Peyer's patch (tissue), 4 donors: Measurements from ENCODE around the gene ACOT7.

Experiments
- POLR2A ChIP-seq, 2 donors: fragments of 450-650 bp; IDR thresholded peaks; one replicate each; pipeline ENCODE4 v1.5.1; 2017; ENCODE audit warnings: antibody characterized with exemption in 2 of 2, mild to moderate bottlenecking in 2 of 2, moderate library complexity in 2 of 2
- TF ChIP-seq, protein P1 (sequence below), 6 experiments: fragments of 450-650 bp in 4 of 6; fragments of 200-600 bp in 2 of 6; sonication (generic) in 1 of 6; IDR thresholded peaks; one replicate each; pipeline ENCODE4 v1.5.1; 2017 to 2019; ENCODE audit warnings: antibody characterized with exemption in 6 of 6, mild to moderate bottlenecking in 3 of 6, moderate library complexity in 1 of 6

DNA sequence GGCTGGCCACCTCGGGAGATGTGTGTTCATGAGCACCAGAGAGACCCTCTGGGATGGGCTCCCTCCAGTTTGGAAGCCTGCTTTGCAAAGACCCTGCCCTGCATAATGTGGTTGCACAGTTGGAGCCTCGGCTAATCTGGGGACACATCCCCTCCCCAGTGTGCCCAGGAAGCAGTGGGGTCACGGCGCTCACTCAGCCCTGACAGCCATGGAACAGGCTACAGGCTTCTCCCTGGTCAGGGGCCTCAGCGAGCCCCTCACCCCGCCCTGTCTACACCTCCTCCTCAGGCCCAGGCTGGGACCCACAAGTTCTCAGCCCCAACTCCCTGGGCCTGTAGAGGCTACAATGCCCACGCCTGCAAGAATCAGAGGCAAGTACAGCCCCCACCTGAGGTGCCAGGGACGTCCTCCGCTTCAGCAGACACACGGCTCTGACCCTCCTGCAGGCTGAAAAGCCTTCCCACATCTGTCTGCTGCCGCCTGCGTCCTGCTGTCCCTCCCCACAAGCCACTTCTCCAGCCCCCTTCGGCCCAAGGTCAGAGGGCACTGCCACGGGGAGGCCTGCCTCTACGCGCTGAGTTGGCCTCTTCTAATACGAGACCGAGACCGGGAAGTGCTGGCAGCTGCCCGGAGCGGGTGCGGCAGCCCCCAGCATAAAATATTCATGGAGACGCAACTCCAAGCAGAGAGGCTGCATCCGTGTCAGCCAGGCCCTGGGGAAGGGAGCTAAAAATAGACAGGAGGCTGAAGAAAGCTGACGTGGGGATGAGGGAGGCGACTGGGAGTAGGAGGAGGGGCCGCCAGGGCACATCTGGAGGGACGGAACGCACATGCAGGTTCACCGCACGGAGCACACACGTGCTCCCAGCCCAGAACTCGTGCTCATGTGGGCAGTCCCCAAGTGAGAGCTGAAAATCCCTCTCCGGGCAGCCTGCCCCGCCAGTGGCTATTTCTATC lies 117.5 kb downstream of the ACOT7 start:
- TF ChIP-seq, protein P1, sequence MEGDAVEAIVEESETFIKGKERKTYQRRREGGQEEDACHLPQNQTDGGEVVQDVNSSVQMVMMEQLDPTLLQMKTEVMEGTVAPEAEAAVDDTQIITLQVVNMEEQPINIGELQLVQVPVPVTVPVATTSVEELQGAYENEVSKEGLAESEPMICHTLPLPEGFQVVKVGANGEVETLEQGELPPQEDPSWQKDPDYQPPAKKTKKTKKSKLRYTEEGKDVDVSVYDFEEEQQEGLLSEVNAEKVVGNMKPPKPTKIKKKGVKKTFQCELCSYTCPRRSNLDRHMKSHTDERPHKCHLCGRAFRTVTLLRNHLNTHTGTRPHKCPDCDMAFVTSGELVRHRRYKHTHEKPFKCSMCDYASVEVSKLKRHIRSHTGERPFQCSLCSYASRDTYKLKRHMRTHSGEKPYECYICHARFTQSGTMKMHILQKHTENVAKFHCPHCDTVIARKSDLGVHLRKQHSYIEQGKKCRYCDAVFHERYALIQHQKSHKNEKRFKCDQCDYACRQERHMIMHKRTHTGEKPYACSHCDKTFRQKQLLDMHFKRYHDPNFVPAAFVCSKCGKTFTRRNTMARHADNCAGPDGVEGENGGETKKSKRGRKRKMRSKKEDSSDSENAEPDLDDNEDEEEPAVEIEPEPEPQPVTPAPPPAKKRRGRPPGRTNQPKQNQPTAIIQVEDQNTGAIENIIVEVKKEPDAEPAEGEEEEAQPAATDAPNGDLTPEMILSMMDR (IDR thresholded peaks at IDR 0.05), result no peak
- no peak for TF ChIP-seq POLR2A (IDR thresholded peaks at IDR 0.05)
